ENCODE measurements around the gene SLC51A.

Gene SLC51A

GRCh38 chr3:196275126-196275525 is 58.8 kb downstream of the SLC51A start:
- DNase-seq, result no peak
- intact Hi-C loops (cut with DNase I), result no loop called here

DNA sequence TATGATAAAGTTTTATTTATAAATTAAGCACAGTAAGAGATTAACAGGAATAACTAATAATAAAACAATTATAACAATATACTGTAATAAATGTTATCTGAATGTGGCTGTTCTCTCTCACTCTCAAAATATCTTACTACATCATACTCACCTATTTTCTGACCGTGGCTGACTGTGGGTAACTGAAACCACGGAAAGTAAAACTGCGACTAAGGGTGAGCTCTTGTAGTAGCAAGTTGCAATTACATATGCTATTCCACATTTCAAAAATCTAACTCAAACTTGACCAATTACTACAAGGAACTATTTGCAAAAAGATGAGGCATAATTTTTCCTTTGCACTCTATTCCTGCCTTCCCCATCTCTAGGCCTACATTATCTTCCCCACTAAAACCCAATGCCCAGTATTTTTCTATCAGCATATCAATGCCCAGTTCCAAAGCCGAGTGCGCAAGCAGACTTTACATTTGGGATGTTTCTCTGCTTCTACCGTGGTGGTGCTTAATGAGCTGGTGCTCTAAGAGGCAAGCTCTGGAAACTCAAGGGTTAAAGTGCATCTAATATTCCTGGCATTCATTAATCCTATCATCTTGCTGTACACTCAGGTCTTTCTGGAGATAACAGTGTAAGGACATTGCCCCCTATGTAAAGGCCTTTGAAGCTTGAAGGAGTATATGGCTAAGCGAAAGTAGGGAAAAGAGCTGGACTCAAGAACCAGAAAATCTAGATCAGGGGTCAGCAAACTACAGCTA is 64.5 kb downstream of the SLC51A start:
- intact Hi-C loops (cut with DNase I), result no loop called here
- no peak for DNase-seq

DNA sequence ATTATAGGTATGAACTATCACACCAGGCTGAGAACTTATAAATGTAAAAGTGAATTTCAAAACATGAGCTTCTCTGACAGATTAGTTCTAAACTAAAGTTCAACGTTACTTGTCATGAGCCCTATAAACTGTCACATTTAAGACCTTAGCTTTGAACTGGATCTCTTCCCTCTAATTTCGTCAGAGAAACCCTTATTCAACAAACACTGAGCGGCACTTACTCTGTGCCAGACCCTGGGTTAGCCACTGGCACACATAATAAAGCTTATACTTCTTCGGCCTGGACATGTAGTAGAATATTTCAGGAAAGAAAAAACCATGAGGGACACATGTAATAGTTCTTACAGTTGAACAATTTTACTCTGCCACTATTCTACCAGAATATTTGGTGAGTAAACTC is 65.6 kb downstream of the SLC51A start:
- intact Hi-C loops (cut with DNase I), result no loop called here
- no peak for DNase-seq

Measured in posterior cingulate gyrus (tissue), 11 donors.